ENCODE data around the gene SHKBP1.
A peak's percentile ranks its signal among the peaks of the same experiment; 100 is the strongest.
"Not testable (repeated sequence)": the region's sequence is repeated elsewhere in the genome, so short reads cannot be mapped to it uniquely, and the experiment has no call there.

Gene SHKBP1

DNA sequence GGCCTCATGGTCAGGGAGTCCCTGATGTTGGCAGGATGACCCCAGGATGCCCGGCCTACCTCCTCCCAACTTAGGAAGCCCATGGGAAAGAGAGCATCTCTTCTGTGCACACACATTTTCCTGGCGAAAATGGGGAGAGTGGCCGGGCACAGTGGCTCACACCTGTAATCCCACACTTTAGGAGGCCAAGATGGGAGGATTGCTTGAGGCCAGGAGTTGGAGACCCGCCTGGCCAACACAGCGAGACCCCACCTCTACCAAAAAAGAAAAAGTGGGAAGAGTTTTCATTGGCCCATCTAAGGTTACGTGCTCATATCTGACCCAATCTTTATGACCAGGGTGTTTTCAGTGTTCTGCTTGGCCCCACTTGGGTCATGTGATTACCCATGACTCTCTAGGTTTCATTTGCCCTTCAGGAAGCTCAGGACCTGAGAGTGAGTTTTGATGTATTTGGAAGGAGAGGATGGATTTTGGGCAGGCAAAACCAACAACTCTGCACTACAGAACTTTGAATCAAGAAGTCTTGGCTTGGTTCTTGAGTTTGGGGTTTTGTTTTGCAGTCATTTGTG lies 33.6 kb upstream of the SHKBP1 start:
- TF ChIP-seq, protein P1, sequence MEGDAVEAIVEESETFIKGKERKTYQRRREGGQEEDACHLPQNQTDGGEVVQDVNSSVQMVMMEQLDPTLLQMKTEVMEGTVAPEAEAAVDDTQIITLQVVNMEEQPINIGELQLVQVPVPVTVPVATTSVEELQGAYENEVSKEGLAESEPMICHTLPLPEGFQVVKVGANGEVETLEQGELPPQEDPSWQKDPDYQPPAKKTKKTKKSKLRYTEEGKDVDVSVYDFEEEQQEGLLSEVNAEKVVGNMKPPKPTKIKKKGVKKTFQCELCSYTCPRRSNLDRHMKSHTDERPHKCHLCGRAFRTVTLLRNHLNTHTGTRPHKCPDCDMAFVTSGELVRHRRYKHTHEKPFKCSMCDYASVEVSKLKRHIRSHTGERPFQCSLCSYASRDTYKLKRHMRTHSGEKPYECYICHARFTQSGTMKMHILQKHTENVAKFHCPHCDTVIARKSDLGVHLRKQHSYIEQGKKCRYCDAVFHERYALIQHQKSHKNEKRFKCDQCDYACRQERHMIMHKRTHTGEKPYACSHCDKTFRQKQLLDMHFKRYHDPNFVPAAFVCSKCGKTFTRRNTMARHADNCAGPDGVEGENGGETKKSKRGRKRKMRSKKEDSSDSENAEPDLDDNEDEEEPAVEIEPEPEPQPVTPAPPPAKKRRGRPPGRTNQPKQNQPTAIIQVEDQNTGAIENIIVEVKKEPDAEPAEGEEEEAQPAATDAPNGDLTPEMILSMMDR (IDR thresholded peaks at IDR 0.05), result no peak
- peaks cover 0 to 26% (median 16%) of the 10 kb centered on the region in 4 donors for H3K4me1 ChIP-seq
- no peaks in the 10 kb centered on the region for H3K36me3 ChIP-seq
- no peaks in the 10 kb centered on the region for H3K9me3 ChIP-seq
- intact Hi-C loops (cut with DNase I; ENCODE audit: low total_unique reads), result no loop called here
- H3K4me3 ChIP-seq, result no peak overlapping the region
- H3K27ac ChIP-seq, result peak overlapping the region in 1 of 2 donors; percentile 61
- H3K27me3 ChIP-seq, result no peaks in the 10 kb centered on the region
- DNase-seq, result no peak

DNA sequence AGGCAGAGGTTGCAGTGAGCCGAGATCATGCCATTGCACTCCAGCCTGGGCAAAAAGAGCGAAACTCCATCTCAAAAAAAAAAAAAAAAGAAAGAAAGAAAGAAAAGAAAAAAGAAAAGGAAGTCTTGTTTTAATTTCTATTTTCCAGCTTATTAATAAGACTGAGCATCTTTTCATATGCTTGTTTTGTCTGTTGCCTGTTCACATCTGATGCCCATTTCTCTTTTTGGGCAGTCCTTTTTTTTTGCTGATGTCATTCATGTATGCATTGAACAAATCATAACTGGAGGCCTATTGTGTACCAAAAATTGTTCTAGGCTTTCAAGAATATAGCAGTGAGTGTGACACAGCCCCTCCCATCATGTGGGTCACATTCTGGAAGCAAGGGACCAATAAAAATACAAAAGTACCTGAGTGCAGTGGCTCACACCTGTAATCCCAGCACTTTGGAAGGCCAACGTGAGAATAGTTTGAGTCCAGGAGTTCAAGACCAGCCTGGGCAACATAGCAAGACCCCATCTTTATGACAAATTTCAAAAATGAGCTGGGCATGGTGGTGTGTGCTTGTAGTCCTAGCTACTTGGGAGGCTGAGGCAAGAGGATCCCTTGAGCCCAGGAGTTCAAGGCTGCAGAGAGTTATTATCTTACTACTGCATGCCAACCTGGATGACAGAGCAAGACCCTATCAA lies 30.4 kb upstream of the SHKBP1 start:
- intact Hi-C loops (cut with DNase I; ENCODE audit: low total_unique reads); H3K4me3 ChIP-seq; H3K27ac ChIP-seq; DNase-seq; H3K9me3 ChIP-seq; H3K36me3 ChIP-seq; H3K27me3 ChIP-seq: not testable (repeated sequence)
- H3K4me1 ChIP-seq, result peaks cover 0 to 25% (median 16%) of the 10 kb centered on the region in 4 donors

DNA sequence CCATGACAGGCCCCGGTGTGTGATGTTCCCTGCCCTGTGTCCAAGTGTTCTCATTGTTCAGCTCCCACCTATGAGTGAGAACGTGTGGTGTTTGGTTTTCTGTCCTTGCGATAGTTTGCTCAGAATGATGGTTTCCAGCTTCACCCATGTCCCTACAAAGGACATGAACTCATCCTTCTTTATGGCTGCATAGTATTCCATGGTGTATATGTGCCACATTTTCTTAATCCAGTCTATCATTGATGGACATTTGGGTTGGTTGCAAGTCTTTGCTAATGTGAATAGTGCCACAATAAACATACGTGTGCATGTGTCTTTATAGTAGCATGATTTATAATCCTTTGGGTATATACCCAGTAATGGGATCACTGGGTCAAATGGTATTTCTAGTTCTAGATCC lies 29.5 kb upstream of the SHKBP1 start:
- intact Hi-C loops (cut with DNase I; ENCODE audit: low total_unique reads), result not testable (repeated sequence)

DNA sequence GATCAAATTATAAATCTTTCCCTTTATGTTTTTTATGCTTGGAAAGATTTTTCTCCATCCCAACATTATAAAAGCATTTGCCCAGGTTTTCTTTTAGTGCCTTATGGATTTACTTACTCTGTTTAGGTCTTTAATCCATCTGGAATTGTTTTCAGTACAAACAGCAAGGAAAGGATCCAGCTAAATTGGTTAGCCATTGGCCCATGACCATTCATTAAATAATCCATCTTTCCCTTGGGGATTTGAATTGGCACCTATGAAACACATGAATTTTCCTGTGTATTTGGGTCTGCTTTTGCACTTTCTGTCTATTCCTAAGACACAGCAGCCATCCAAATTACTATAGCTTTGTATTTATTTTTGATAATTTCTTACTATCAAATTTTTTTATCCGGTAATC lies 28.8 kb upstream of the SHKBP1 start:
- DNase-seq, result no peak
- H3K36me3 ChIP-seq, result no peaks in the 10 kb centered on the region
- TF ChIP-seq, protein P1 (IDR thresholded peaks at IDR 0.05), result no peak
- no peak overlapping the region for H3K4me3 ChIP-seq
- peaks cover 0 to 10% (median 6%) of the 10 kb centered on the region in 4 donors for H3K4me1 ChIP-seq
- no peaks in the 10 kb centered on the region for H3K9me3 ChIP-seq
- intact Hi-C loops (cut with DNase I; ENCODE audit: low total_unique reads), result no loop called here
- peaks cover 0 to 9% of the 10 kb centered on the region in 2 donors for H3K27me3 ChIP-seq
- H3K27ac ChIP-seq, result no peak overlapping the region

More for the DNA sequence above, 29.5 kb upstream of the SHKBP1 start:
- H3K4me3 ChIP-seq, H3K27me3 ChIP-seq, H3K36me3 ChIP-seq, H3K27ac ChIP-seq, DNase-seq, H3K9me3 ChIP-seq: not testable (repeated sequence)
- peaks cover 0 to 16% (median 12%) of the 10 kb centered on the region in 4 donors for H3K4me1 ChIP-seq

DNA sequence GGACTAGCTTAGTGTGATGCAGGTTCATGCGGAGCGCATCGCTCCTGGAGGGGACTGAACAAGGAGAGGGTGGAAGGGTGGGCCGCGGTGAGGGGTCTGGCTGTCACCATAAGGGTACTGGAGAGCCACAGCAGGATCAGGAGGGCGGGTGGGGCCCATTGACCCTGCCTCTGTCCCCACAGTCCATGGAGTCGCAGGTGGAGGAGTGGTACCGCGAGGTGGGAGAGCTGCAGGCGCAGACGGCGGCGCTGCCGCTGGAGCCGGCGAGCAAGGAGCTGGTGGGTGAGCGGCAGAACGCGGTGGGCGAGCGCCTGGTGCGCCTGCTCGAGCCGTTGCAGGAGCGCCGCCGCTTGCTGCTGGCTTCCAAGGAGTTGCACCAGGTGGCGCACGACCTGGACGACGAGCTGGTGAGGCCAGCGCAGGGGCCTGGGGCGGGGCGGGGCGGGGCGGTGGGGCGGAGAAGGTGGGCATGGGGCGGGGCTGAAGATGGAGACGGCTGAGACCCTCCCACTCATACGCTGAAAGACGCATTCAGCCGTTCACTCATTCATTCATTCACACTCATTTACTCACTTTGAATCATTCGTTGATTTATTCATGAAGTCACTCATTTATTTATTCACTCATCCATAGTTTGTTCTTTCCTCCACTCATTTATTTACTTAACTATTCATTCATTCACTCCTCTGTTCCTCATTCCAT lies 27.5 kb upstream of the SHKBP1 start:
- peaks cover 0 to 9% (median 5%) of the 10 kb centered on the region in 4 donors for H3K4me1 ChIP-seq
- intact Hi-C loops (cut with DNase I; ENCODE audit: low total_unique reads), result no loop called here
- H3K27me3 ChIP-seq, result peaks cover 0 to 22% of the 10 kb centered on the region in 2 donors
- TF ChIP-seq, protein P1 (IDR thresholded peaks at IDR 0.05), result peak in 1 of 2 experiments; percentile 54
- H3K9me3 ChIP-seq, result no peaks in the 10 kb centered on the region
- DNase-seq, result no peak
- H3K4me3 ChIP-seq, result no peak overlapping the region
- no peaks in the 10 kb centered on the region for H3K36me3 ChIP-seq
- no peak overlapping the region for H3K27ac ChIP-seq

DNA sequence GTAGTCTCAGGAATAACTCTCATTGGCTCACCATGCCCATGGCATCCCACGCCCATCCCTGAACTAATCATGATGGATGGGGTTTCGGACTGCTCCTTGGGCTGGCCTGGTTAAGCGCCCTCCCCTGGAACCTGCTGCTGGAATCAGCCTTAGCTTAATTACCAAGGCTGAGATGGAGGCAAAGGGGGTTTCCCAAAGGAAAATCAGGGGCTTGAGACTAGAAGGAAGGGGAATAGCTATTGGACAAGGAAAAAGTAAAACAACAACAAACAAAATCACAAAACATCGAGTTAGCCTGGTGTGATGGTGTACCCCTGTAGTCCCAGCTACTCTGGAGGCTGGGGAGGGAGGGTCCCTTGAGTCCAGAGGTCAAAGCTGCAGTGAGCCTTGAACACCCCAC lies 25.7 kb upstream of the SHKBP1 start:
- no peaks in the 10 kb centered on the region for H3K9me3 ChIP-seq
- H3K27ac ChIP-seq, result no peak overlapping the region
- H3K36me3 ChIP-seq, result no peaks in the 10 kb centered on the region
- intact Hi-C loops (cut with DNase I; ENCODE audit: low total_unique reads), result no loop called here
- peaks cover 0 to 10% (median 7%) of the 10 kb centered on the region in 4 donors for H3K4me1 ChIP-seq
- TF ChIP-seq, protein P1 (IDR thresholded peaks at IDR 0.05), result no peak
- H3K4me3 ChIP-seq, result no peak overlapping the region
- DNase-seq, result no peak
- peaks cover 0 to 38% of the 10 kb centered on the region in 2 donors for H3K27me3 ChIP-seq
